Kidney epithelial cell (primary cell): ENCODE measurements around the gene RPS2. TPM values are rescaled to one million over a fixed set of nuclear protein-coding genes. Genes with fewer than 3 reads are reported as not detected.

Experiments used
- DNase-seq: peaks from one replicate; pipeline ENCODE4 v3.0.0-alpha.2; 2010; ENCODE audit warnings: low read depth
- H3K27me3 ChIP-seq: 2 replicates; pipeline ENCODE4 v1.6.0; 2011; ENCODE audit warnings: low read length; ENCODE audit not compliant: control insufficient read depth, insufficient read depth
- H3K36me3 ChIP-seq: 2 replicates; pipeline ENCODE4 v1.5.1; 2011; ENCODE audit warnings: low read length; ENCODE audit not compliant: control insufficient read depth, insufficient read depth
- H3K4me3 ChIP-seq: 2 replicates; pipeline ENCODE4 v1.5.1; 2011; ENCODE audit warnings: low read depth, mild to moderate bottlenecking, control low read depth, low read length
- CTCF ChIP-seq: IDR thresholded peaks from 2 replicates; pipeline ENCODE4 v1.5.1; 2011; ENCODE audit warnings: mild to moderate bottlenecking, moderate library complexity, low read length, control low read depth, inconsistent platforms; ENCODE audit not compliant: insufficient read depth, poor library complexity, severe bottlenecking
- total RNA-seq: library from RNA; depleted of rRNA; stranded (reverse); fragments of >200 nt; gene quantifications from 2 replicates; pipeline ENCODE4 v1.2.3, GENCODE V29; 2015

RPS2 gene
- total RNA-seq, 1 donor from 2014 or later: 4,278 TPM

DNA sequence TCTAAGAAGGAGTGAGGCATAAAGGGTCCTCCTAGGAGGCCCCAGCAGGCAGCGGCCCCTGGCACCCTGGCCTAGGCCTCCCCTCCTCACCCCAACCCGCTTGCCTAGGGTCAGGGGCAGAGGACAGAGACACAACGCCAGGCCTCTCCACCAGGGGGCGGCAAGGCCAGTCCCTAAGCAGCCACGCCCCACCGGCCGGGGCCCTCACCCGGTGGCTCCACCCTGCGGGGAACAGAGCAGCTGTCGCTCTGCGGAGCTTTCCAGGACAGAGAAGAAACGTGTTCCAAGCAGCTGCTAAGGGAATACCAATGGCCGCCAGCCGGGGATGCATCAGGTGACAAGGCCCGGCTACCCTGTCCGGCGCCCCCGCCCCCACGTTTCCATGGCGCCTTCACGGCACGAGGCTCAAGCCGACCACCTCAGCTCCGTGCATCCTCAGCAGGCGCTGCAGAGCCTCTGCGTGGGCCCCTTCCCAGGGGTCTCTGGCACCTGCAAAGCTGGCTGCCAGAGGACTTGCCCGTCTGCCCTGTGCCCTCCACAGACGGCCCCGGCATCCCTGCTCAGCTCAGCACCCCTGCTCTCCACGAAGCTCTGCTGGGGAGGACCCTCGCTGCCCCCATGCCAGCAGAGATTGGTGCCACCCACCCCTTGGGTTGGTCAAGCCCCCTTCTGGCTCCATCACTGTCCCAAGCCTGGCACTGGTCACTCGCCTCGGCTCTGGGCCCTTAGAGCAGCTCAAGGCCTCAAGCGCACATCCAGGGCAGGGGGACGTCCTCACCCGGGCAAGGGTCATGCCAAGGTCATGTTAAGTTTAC lies 39.4 kb upstream of the RPS2 start:
- Histone ChIP-seq H3K4me3 (no peak overlapping the region), H3K36me3 (peaks cover 3% of the 10 kb centered on the region), H3K27me3 (no peaks in the 10 kb centered on the region)
- peak; percentile 57 for DNase-seq
- peak; percentile 99 for TF ChIP-seq CTCF

GRCh38 chr16:2003231-2003826 lies 38.7 kb upstream of the RPS2 start:
- Histone ChIP-seq H3K4me3 (no peak overlapping the region), H3K36me3 (peaks cover 3% of the 10 kb centered on the region), H3K27me3 (no peaks in the 10 kb centered on the region)
- DNase-seq: no peak
- TF ChIP-seq CTCF: no peak

GRCh38 chr16:2002406-2003230 lies 38.0 kb upstream of the RPS2 start:
- Histone ChIP-seq H3K36me3 (peaks cover 3% of the 10 kb centered on the region), H3K4me3 (no peak overlapping the region), H3K27me3 (no peaks in the 10 kb centered on the region)
- DNase-seq: no peak
- no peak for TF ChIP-seq CTCF

GRCh38 chr16:2001456-2002355 lies 37.1 kb upstream of the RPS2 start:
- no peak for TF ChIP-seq CTCF
- DNase-seq: no peak
- Histone ChIP-seq H3K36me3 (peaks cover 3% of the 10 kb centered on the region), H3K4me3 (no peak overlapping the region), H3K27me3 (no peaks in the 10 kb centered on the region)

DNA sequence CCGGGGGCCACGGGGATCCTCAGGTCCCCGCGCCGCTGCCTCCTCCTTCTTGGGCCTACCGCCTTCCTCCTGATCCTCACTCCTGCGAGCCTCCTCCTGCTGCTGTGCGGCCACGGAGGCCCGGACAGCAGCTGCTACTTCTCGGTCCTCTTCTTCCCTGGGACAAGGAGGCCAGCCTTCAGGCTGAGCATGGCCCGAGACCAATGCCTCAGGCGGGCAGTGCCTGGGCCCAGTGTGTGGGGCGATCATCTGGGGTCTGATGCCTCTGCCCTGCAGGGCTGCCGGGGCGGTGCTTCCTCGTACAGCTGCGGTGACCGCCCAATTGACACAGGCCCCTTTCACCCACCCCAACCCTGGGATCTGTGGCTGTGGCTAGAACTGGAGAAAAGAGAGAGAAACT lies 36.4 kb upstream of the RPS2 start:
- no peak for DNase-seq
- no peak for TF ChIP-seq CTCF
- Histone ChIP-seq H3K27me3 (no peaks in the 10 kb centered on the region), H3K36me3 (peaks cover 3% of the 10 kb centered on the region), H3K4me3 (no peak overlapping the region)
